T-helper 22 cell (primary cell): ENCODE data around the gene TTLL6.
"Not testable (repeated sequence)": the region's sequence is repeated elsewhere in the genome, so short reads cannot be mapped to it uniquely, and the experiment has no call there.

ENCODE experiments used
- DNase-seq: peaks from one replicate; pipeline ENCODE4 v3.0.0-alpha.2; 2020; ENCODE audit warnings: low read depth

TTLL6 gene

GRCh38 chr17:48723423-48724250 lies 93.4 kb downstream of the TTLL6 start:
- no peak for DNase-seq

GRCh38 chr17:48722915-48723422 lies 94.1 kb downstream of the TTLL6 start, which contains the start of gene PRAC2:
PRAC2 (plus strand) TSS chr17:48723185; CDS start chr17:48724411, 1,226 bp downstream.
- DNase-seq = no peak

GRCh38 chr17:48722201-48722907 lies 94.7 kb downstream of the TTLL6 start, which contains the start of gene PRAC1:
PRAC1 (minus strand) TSS chr17:48722518; CDS start chr17:48722392, 126 bp downstream.
- DNase-seq = no peak

- DNase-seq = no peak
Observed at GRCh38 chr17:48721009-48721402, 96.0 kb downstream of the TTLL6 start.

- no peak for DNase-seq
Observed at GRCh38 chr17:48720266-48721008, 96.6 kb downstream of the TTLL6 start.

- DNase-seq = no peak
Observed at GRCh38 chr17:48719642-48720265, 97.3 kb downstream of the TTLL6 start.

- DNase-seq = no peak
Observed at GRCh38 chr17:48718761-48719641, 98.0 kb downstream of the TTLL6 start.

- no peak for DNase-seq
Observed at GRCh38 chr17:48718227-48718760, 98.7 kb downstream of the TTLL6 start.

GRCh38 chr17:48717367-48718226 lies 99.4 kb downstream of the TTLL6 start:
- DNase-seq = no peak

GRCh38 chr17:48716549-48716948 lies 100.5 kb downstream of the TTLL6 start:
- DNase-seq = not testable (repeated sequence)

- DNase-seq = no peak
Observed at GRCh38 chr17:48715496-48716399, 101.3 kb downstream of the TTLL6 start.
